Measurements from ENCODE around the gene KMO. TPM values are rescaled to one million over a fixed set of nuclear protein-coding genes. Genes with fewer than 3 reads are reported as not detected.
A peak's percentile ranks its signal among the peaks of the same experiment; 100 is the strongest.

KMO gene
- total and polyA plus RNA-seq, 8 donors = 0.17 to 10.7 (median 0.42) TPM

DNA sequence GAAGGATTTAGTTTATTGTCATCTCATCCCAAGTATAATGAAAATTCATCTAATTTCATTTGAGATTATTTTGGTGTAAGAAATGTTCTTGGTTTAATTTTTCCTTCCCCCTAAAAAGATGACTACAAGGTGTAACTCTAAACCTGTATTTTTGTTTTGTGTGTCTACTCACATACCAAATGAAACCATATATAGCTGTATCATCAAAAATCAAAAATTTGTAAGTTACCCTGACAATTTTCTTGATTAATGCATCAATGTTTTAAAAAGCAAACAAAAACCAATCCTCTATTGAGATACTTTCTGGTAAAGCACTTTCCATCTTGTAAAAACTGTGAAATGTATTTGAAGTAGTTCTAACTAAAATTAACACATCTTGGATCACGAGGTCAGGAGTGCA lies 43.4 kb upstream of the KMO start:
- Histone ChIP-seq H3K27ac (no peak overlapping the region), H3K36me3 (peaks cover 0 to 5% of the 10 kb centered on the region in 2 donors), H3K27me3 (no peaks in the 10 kb centered on the region), H3K4me3 (no peak overlapping the region), H3K4me1 (no peaks in the 10 kb centered on the region), H3K9me3 (no peaks in the 10 kb centered on the region)
- TF ChIP-seq, protein P1, sequence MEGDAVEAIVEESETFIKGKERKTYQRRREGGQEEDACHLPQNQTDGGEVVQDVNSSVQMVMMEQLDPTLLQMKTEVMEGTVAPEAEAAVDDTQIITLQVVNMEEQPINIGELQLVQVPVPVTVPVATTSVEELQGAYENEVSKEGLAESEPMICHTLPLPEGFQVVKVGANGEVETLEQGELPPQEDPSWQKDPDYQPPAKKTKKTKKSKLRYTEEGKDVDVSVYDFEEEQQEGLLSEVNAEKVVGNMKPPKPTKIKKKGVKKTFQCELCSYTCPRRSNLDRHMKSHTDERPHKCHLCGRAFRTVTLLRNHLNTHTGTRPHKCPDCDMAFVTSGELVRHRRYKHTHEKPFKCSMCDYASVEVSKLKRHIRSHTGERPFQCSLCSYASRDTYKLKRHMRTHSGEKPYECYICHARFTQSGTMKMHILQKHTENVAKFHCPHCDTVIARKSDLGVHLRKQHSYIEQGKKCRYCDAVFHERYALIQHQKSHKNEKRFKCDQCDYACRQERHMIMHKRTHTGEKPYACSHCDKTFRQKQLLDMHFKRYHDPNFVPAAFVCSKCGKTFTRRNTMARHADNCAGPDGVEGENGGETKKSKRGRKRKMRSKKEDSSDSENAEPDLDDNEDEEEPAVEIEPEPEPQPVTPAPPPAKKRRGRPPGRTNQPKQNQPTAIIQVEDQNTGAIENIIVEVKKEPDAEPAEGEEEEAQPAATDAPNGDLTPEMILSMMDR (IDR thresholded peaks at IDR 0.05) = no peak
- no peak for DNase-seq
- no peak for ATAC-seq
- intact Hi-C loops (cut with DNase I) = no loop called here

DNA sequence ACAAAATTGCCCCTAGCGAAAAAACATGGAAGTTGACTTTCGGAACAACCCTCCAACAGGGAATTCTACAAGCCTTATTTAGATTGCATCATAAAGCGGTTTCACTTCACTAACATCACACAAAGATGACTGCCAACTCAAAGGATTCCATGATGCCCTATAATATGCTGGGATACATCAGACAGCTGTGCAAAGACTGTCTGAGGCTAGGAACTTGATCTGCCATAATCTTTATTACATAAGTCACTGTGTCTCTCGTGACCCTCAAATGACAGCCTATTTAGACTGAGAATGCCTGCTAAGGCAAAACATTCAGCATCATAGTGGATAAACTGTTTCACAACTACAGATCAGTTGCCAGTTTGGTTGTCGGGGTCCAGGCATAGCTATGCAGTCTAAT lies 36.4 kb upstream of the KMO start:
- no peak for ATAC-seq
- peak in 2 of 4 donors; percentile 12 to 21 for DNase-seq

DNA sequence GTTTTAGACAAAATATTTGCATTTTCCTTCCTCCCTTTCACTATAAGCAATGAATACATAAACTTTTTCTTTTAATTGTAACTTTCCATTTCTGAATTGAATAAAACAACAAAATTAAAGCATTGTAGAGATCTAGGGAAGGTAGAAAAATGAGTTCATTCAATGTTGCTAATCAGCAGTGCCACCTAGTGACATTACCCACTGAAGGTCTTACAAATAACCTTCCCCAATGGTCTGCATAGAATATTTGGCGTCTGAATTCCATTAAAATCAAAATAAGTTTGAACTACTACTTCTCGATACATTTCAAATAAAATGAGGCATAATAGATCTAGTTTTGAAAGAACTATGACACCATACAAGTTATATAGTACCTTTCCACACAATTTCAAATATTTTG lies 32.3 kb upstream of the KMO start:
- H3K4me1 ChIP-seq = no peaks in the 10 kb centered on the region
- TF ChIP-seq, protein P1 (IDR thresholded peaks at IDR 0.05) = no peak
- H3K36me3 ChIP-seq = peaks cover 0 to 94% of the 10 kb centered on the region in 2 donors
- no peak overlapping the region for H3K27ac ChIP-seq
- intact Hi-C loops (cut with DNase I) = no loop called here
- peak in 2 of 4 donors; percentile 12 to 20 for DNase-seq
- H3K9me3 ChIP-seq = no peaks in the 10 kb centered on the region
- no peaks in the 10 kb centered on the region for H3K27me3 ChIP-seq
- H3K4me3 ChIP-seq = no peak overlapping the region
- ATAC-seq = no peak

More for the DNA sequence above, 36.4 kb upstream of the KMO start:
- Histone ChIP-seq H3K36me3 (peaks cover 0 to 70% of the 10 kb centered on the region in 2 donors), H3K4me3 (no peak overlapping the region), H3K4me1 (no peaks in the 10 kb centered on the region), H3K27ac (no peak overlapping the region), H3K9me3 (no peaks in the 10 kb centered on the region), H3K27me3 (no peaks in the 10 kb centered on the region)
- TF ChIP-seq, protein P1 (IDR thresholded peaks at IDR 0.05) = no peak
- intact Hi-C loops (cut with DNase I) = no loop called here

DNA sequence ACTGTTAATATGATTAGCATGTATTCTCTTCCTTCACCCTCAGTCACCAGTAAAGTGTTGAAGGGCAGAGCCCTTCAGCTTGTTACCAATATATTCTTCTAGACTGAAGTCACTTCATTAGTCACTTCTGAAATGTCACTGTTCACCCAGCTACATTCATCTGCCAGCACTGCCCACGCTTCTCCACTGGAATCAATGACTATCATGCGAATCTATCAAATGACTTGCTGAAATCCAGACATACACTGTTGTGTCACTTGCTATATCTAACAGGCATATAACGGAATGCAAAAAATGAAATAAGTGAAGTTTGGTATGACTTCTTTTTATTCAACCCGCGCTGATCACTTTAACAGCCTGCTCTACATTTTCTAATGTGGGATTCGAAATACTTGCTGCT lies 28.7 kb upstream of the KMO start:
- Histone ChIP-seq H3K27ac (no peak overlapping the region), H3K4me3 (no peak overlapping the region), H3K27me3 (no peaks in the 10 kb centered on the region), H3K4me1 (no peaks in the 10 kb centered on the region), H3K9me3 (no peaks in the 10 kb centered on the region), H3K36me3 (peaks cover 0 to 93% of the 10 kb centered on the region in 2 donors)
- no peak for DNase-seq
- no peak for ATAC-seq
- intact Hi-C loops (cut with DNase I) = no loop called here
- TF ChIP-seq, protein P1 (IDR thresholded peaks at IDR 0.05) = no peak

DNA sequence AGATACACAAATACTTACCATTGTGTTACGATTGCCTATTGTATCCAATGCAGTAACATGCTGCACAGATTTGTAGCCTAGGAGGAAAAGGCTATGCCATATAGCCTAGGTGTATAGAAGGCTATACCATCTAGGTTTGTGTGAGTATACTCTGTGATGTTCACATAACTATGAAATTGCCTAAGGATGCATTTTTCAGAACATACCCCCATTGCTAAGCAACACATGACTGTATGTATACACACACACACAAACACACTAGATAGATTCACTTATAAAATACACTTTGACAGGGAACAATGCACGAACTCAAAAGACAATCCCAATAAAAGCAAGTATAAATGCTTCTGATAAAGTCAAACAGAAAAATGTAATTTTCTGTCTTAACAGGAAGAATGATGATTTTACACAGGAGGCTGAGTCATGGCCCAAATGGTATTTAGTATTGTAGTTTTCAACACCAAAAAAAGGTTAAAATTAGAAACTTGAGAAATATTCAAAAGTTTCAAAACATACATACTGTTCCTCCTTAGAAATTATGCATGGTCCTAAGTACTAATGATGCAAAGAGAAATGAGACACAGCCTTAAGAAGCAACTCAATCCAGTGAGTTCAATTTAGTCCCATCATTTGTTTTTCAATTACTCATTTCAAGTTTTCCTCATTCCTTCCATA lies 24.9 kb upstream of the KMO start:
- Histone ChIP-seq H3K27ac (no peak overlapping the region), H3K4me3 (no peak overlapping the region), H3K36me3 (peaks cover 0 to 91% of the 10 kb centered on the region in 2 donors), H3K27me3 (no peaks in the 10 kb centered on the region), H3K4me1 (no peaks in the 10 kb centered on the region), H3K9me3 (no peaks in the 10 kb centered on the region)
- TF ChIP-seq, protein P1 (IDR thresholded peaks at IDR 0.05) = no peak
- DNase-seq (no peak), ATAC-seq (no peak)
- intact Hi-C loops (cut with DNase I) = no loop called here

All from left lung (tissue), 10 donors.